NCI-H187 treated with DMSO at 0.1 percent for 48 hours (cell line): ENCODE results near the gene SLC39A13.

ENCODE experiments used
- DNase-seq: peaks from one replicate; lab custom pipeline; 2025; lab: John Stamatoyannopoulos, UW

SLC39A13 gene

GRCh38 chr11:47384498-47384897 lies 23.9 kb upstream of the SLC39A13 start:
- DNase-seq, result no peak

GRCh38 chr11:47387944-47388696 lies 20.3 kb upstream of the SLC39A13 start:
- no peak for DNase-seq

GRCh38 chr11:47388697-47389576 lies 19.5 kb upstream of the SLC39A13 start:
- DNase-seq, result no peak

GRCh38 chr11:47389577-47390421 lies 18.6 kb upstream of the SLC39A13 start:
- DNase-seq, result no peak

- no peak for DNase-seq
Measured at GRCh38 chr11:47390422-47390760, 18.0 kb upstream of the SLC39A13 start.

- DNase-seq, result no peak
Measured at GRCh38 chr11:47391077-47391583, 17.3 kb upstream of the SLC39A13 start.

- DNase-seq, result no peak
Measured at GRCh38 chr11:47391711-47392432, 16.5 kb upstream of the SLC39A13 start.

- DNase-seq, result no peak
Measured at GRCh38 chr11:47392546-47393162, 15.7 kb upstream of the SLC39A13 start.

GRCh38 chr11:47393163-47394049 lies 15.0 kb upstream of the SLC39A13 start:
- DNase-seq, result no peak

- no peak for DNase-seq
Measured at GRCh38 chr11:47394050-47394321, 14.4 kb upstream of the SLC39A13 start.

GRCh38 chr11:47394322-47395222 lies 13.8 kb upstream of the SLC39A13 start:
- DNase-seq, result no peak

- DNase-seq, result no peak
Measured at GRCh38 chr11:47395223-47396048, 13.0 kb upstream of the SLC39A13 start.

GRCh38 chr11:47396049-47396320 lies 12.4 kb upstream of the SLC39A13 start:
- no peak for DNase-seq

GRCh38 chr11:47398011-47398410 lies 10.4 kb upstream of the SLC39A13 start:
- no peak for DNase-seq

GRCh38 chr11:47398551-47398950 lies 9.8 kb upstream of the SLC39A13 start:
- DNase-seq, result no peak

GRCh38 chr11:47399860-47400767 lies 8.3 kb upstream of the SLC39A13 start:
- no peak for DNase-seq

GRCh38 chr11:47400768-47401279 lies 7.6 kb upstream of the SLC39A13 start:
- DNase-seq, result no peak
